Stomach (tissue), 4 donors: ENCODE data around the gene DNAJC3.

Source experiments
- CTCF ChIP-seq, 7 experiments: fragments of 450-650 bp in 4 of 7; fragments of 200-600 bp in 3 of 7; sonication (generic) in 3 of 7; IDR thresholded peaks; one replicate each; pipeline ENCODE4 v1.5.1; 2016 to 2019; ENCODE audit warnings: antibody characterized with exemption in 7 of 7, control low read depth in 2 of 7, mild to moderate bottlenecking in 1 of 7
- EP300 ChIP-seq: sonication (generic); formaldehyde crosslinking; IDR thresholded peaks from one replicate; pipeline ENCODE4 v1.6.1; 2017; ENCODE audit warnings: antibody characterized with exemption
- POLR2A ChIP-seq, 4 donors: fragments of 450-650 bp; IDR thresholded peaks; one replicate each; pipeline ENCODE4 v1.6.1; 2016; ENCODE audit warnings: antibody characterized with exemption in 4 of 4, control low read depth in 2 of 4, mild to moderate bottlenecking in 1 of 4, moderate library complexity in 1 of 4
- POLR2AphosphoS5 ChIP-seq, 3 donors: sonication (generic); formaldehyde crosslinking; IDR thresholded peaks; one replicate each; pipeline ENCODE4 v1.6.1; 2016; ENCODE audit warnings: antibody characterized with exemption in 3 of 3

GRCh38 chr13:95784161-95784899 lies 107.4 kb downstream of the DNAJC3 start:
- TF ChIP-seq CTCF (IDR thresholded peaks at IDR 0.05) (no peak), POLR2AphosphoS5 (IDR thresholded peaks at IDR 0.05) (no peak), POLR2A (IDR thresholded peaks at IDR 0.05) (no peak), EP300 (no peak)
